HEK293 (cell line): ENCODE results near the gene FAM181A.

Experiments
- ATF2 ChIP-seq: fragments of 450-650 bp; formaldehyde crosslinking; IDR thresholded peaks from 2 replicates; pipeline ENCODE4 v1.5.1; 2016; ENCODE audit warnings: missing biosample characterization, missing genetic modification characterization, low read depth
- MYNN ChIP-seq: fragments of 450-650 bp; formaldehyde crosslinking; IDR thresholded peaks from 2 replicates; pipeline ENCODE4 v1.5.1; 2016; ENCODE audit warnings: missing biosample characterization, missing genetic modification characterization, borderline replicate concordance
- MZF1 ChIP-seq: fragments of 450-650 bp; formaldehyde crosslinking; IDR thresholded peaks from 2 replicates; pipeline ENCODE4 v1.5.1; 2017; ENCODE audit warnings: missing biosample characterization, missing genetic modification characterization, borderline replicate concordance
- RBAK ChIP-seq: fragments of 450-650 bp; formaldehyde crosslinking; IDR thresholded peaks from 2 replicates; pipeline ENCODE4 v1.5.1; 2016; ENCODE audit warnings: missing biosample characterization, missing genetic modification characterization
- ZBTB1 ChIP-seq: fragments of 450-650 bp; formaldehyde crosslinking; IDR thresholded peaks from 2 replicates; pipeline ENCODE4 v1.5.1; 2016; ENCODE audit warnings: missing biosample characterization, missing genetic modification characterization
- ZBTB20 ChIP-seq: fragments of 450-650 bp; formaldehyde crosslinking; IDR thresholded peaks from 2 replicates; pipeline ENCODE4 v1.5.1; 2016; ENCODE audit warnings: missing biosample characterization, missing genetic modification characterization
- ZBTB26 ChIP-seq: fragments of 450-650 bp; formaldehyde crosslinking; optimal IDR thresholded peaks from 2 replicates; pipeline ENCODE3; 2016; ENCODE audit warnings: missing biosample characterization, mild to moderate bottlenecking, missing genetic modification characterization
- ZNF138 ChIP-seq: fragments of 450-650 bp; formaldehyde crosslinking; IDR thresholded peaks from 2 replicates; pipeline ENCODE4 v1.5.1; 2016; ENCODE audit warnings: missing biosample characterization, missing genetic modification characterization, borderline replicate concordance
- ZNF311 ChIP-seq: fragments of 450-650 bp; formaldehyde crosslinking; IDR thresholded peaks from 2 replicates; pipeline ENCODE4 v1.5.1; 2017; ENCODE audit warnings: missing biosample characterization, missing genetic modification characterization, borderline replicate concordance
- ZNF561 ChIP-seq: fragments of 450-650 bp; IDR thresholded peaks from 2 replicates; pipeline ENCODE4 v1.5.1; 2018; ENCODE audit warnings: missing biosample characterization, missing genetic modification characterization, borderline replicate concordance
- ZNF660 ChIP-seq: fragments of 450-650 bp; IDR thresholded peaks from 2 replicates; pipeline ENCODE4 v1.5.1; 2018; ENCODE audit warnings: missing biosample characterization, mild to moderate bottlenecking, missing genetic modification characterization
- ZNF701 ChIP-seq: fragments of 450-650 bp; formaldehyde crosslinking; IDR thresholded peaks from 2 replicates; pipeline ENCODE4 v1.5.1; 2016; ENCODE audit warnings: missing biosample characterization, missing genetic modification characterization
- ZSCAN18 ChIP-seq: fragments of 450-650 bp; formaldehyde crosslinking; IDR thresholded peaks from 2 replicates; pipeline ENCODE4 v1.5.1; 2016; ENCODE audit warnings: missing biosample characterization, missing genetic modification characterization
- TF ChIP-seq, protein P1 (sequence below): fragments of 450-650 bp; formaldehyde crosslinking; IDR thresholded peaks from 2 replicates; pipeline ENCODE4 v1.5.1; 2016; ENCODE audit warnings: missing biosample characterization, missing genetic modification characterization

GRCh38 chr14:93927800-93928145, 629 bp downstream of the FAM181A start:
- TF ChIP-seq ZNF138: no peak
- TF ChIP-seq, protein P1, sequence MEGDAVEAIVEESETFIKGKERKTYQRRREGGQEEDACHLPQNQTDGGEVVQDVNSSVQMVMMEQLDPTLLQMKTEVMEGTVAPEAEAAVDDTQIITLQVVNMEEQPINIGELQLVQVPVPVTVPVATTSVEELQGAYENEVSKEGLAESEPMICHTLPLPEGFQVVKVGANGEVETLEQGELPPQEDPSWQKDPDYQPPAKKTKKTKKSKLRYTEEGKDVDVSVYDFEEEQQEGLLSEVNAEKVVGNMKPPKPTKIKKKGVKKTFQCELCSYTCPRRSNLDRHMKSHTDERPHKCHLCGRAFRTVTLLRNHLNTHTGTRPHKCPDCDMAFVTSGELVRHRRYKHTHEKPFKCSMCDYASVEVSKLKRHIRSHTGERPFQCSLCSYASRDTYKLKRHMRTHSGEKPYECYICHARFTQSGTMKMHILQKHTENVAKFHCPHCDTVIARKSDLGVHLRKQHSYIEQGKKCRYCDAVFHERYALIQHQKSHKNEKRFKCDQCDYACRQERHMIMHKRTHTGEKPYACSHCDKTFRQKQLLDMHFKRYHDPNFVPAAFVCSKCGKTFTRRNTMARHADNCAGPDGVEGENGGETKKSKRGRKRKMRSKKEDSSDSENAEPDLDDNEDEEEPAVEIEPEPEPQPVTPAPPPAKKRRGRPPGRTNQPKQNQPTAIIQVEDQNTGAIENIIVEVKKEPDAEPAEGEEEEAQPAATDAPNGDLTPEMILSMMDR (tag by site-specific recombination): no peak
- no peak for TF ChIP-seq ZNF660 (tag by site-specific recombination)
- no peak for TF ChIP-seq ZBTB26
- no peak for TF ChIP-seq RBAK (tag by site-specific recombination)
- TF ChIP-seq ZBTB1 (tag by site-specific recombination): no peak
- no peak for TF ChIP-seq ZSCAN18 (tag by site-specific recombination)
- TF ChIP-seq ZNF311 (tag by site-specific recombination): no peak
- TF ChIP-seq MZF1 (tag by site-specific recombination): no peak
- TF ChIP-seq ZBTB20: no peak
- no peak for TF ChIP-seq ZNF561
- TF ChIP-seq ZNF701 (tag by site-specific recombination): no peak
- no peak for TF ChIP-seq ATF2 (tag by site-specific recombination)
- TF ChIP-seq MYNN: no peak
